ENCODE measurements around the gene PRL.

- no peak for TF ChIP-seq POLR2AphosphoS5 (IDR thresholded peaks at IDR 0.05)
- TF ChIP-seq POLR2A (IDR thresholded peaks at IDR 0.05) = no peak
- TF ChIP-seq CTCF (IDR thresholded peaks at IDR 0.05) = no peak
Measured at GRCh38 chr6:22332711-22333110, 35.9 kb upstream of the PRL start.
